Stimulated activated CD8-positive, alpha-beta memory T cell treated with anti-CD3 and anti-CD28 coated beads, Interleukin-15, amount 100 ng/mL, for 48 hours (primary cell): ENCODE measurements around the gene ANKRD13A.
"Not testable (repeated sequence)": the region's sequence is repeated elsewhere in the genome, so short reads cannot be mapped to it uniquely, and the experiment has no call there.

ENCODE experiments used
- DNase-seq, 2 donors: peaks; one replicate each; pipeline ENCODE4 v3.0.0-alpha.2; 2020; ENCODE audit warnings: low read depth in 2 of 2

ANKRD13A gene

DNA sequence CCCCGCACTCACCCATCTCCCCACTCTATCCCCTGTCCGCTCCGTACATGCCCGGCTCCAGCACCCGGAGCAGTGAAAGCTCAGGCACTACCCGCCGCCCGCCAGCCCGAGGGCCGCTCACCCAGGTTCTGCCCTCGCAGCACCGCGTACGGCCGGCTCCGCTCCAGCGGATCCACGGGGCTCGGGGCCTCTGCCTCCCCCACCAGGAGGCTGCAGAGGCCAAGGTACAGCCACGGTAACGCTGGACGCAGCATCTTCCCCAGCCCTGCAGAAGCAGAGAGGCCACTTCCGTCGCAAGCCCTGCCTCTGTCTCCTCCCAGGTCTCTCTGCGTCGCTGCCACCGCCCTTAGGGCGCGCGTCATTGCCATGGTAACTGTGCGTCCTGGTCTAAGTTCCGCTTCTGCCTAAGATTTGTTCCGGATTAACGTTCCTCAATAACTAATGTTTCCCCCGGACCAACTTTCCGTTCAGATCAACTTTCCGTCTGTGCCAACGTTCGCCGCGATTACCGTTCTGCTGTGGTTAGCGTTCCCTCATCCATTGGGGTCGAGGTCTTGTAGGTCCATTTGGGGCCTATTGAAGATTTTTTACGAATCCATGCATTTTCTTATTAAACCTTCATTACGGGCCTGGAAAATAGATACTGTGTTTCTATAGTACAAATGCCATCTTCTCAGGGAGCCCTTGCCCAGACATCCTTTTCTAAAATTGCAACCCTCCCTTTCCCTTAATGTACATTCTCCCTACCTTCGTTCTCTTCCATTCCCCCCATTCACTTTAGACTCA, 49.2 kb downstream of the ANKRD13A start, which contains the start of gene C12orf76:
Gene C12orf76, minus strand, starts transcription at position 281 of the 786 bp plus-strand sequence. Its CDS starts 27 bp downstream, at position 254.
- peak; percentile 85 to 88 for DNase-seq

DNA sequence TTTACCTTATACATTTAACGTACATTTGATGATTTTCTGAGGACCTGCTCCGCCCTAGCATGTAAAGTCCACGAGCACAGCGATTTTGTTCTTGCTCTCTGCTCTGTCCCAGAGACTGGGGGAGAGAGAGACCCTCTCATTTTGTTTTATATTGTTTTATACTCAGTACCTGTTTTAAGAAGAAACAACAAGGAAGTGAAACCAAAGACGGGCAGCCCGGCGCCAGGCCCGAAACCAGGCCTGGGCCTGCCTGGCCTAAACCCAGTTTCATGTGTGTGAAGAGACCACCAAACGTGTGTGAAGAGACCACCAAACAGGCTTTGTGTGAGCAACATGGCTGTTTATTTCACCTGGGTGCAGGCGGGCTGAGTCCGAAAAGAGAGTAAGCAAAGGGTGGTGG, 49.8 kb downstream of the ANKRD13A start:
- DNase-seq: not testable (repeated sequence)

DNA sequence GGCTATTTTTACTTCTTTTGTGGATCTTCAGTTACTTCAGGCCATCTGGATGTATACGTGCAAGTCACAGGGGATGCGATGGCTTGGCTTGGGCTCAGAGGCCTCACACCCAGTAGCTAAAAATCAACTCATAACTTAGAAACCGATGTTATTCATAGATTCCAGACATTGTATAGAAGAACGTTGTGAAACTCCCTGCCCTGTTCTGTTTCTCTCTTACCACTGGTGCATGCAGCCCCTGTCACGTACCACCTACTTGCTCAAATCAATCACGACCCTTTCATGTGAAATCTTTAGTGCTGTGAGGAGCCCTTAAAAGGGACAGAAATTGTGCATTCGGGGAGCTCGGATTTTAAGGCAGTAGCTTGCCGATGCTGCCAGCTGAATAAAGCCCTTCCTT, 50.4 kb downstream of the ANKRD13A start:
- DNase-seq: not testable (repeated sequence)

DNA sequence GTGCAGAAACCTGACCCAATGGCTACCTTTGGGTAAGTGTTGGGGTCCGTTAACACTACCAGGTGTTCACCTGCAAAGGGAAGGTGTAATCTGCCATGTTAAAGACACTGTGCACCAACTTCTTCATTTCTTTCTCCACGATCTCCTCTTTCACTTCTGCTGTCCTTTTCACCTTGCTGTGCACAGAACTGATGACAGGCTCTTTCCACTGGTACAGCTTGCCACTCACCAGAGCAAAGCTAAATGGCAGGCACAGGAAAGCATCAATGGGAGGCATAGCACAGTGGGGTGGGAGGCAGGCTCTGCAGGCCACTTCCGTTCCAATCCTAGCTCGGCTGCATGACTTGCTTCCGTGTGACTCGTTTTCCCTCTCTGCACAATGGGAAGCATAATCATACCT, 51.7 kb downstream of the ANKRD13A start:
- no peak for DNase-seq

DNA sequence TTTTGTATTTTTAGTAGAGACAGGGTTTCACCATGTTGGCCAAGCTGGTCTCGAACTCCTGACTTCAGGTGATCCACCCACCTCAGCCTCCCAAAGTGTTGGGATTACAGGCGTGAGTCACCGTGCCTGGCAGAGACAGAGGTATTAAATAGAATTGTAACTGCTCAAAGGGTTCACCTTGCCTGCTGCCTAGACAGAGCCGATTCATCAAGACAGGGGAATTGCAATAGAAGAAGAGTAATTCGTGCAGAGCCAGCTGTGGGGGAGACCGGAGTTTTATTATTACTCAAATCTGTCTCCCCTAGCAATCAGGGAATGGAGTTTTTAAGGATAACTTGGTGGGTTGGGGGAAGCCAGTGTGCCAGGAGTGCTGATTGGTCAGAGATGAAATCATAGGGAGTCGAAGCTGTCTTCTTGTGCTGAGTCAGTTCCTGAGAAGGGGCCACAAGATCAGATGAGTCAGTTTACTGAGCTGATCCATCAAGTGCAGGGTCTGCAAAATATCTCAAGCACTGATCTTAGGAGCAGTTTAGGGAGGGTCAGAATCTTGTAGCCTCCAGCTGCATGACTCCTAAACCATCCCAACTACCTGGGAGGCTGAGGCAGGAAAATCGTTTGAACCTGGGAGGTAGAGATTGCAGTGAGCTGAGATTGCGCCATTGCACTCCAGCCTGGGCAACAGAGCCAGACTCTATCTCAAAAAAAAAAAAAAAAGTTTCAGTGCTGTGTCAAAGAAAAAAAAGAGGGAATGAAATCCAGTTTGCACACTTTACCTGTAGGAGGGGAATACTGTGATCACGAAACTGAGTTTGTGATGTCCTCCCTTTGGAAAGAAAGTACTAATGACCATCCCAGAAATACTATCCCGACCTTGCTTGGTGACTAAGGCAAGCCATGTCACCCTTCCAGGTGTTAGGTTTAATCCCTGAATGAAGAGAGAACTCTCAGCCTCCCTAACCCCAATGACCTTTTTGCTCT, 56.4 kb downstream of the ANKRD13A start:
- not testable (repeated sequence) for DNase-seq

DNA sequence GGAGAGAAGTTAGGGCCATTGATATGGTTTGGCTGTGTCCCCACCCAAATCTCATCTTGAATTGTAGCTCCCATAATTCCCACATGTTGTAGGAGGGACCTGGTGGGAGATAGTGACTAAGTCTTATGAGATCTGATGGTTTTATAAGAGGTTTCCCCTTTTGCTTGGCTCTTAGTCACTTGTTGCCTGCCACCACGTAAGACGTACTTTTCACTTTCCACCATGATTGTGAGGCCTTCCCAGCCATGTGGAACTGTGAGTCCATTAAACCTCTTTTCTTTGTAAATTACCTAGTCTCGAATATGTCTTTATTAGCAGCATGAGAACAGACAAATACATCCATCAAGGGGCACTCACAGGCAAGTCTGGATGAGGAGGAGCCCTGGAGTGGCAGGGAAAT, 57.4 kb downstream of the ANKRD13A start:
- not testable (repeated sequence) for DNase-seq

DNA sequence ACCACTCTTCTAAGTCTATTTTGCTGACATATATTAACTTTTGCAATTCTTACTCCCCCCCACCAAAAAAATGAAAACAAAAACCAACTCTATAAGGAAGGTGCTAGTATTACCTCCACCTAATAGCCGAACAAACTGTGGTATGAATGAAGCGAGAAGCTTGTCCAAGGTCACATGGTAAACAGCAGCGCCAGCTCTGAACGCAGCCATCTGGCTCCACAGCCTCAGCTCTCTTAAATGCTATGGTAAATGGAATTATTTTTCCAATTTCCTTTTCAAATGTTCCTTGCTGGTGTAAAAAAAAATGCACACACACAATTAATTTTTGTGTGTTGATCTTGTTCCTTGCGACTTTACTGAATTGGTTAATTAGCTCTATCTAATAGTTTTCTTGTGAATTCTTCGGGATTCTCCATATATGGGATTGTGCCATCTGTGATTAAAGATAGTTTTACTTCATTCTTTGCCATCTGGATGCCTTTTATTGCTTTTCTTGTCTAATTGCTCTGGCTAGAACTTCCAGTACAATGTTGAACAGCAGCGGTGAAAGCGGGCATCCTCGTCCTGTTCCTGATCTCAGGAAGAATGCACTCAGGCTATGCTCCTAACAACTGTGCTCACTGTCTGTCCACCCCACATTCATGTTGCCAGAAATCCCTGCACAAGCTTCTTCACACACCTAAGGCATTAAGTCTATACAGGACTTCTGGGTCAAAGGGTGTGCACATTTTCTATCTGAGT, 59.8 kb downstream of the ANKRD13A start:
- DNase-seq: no peak

DNA sequence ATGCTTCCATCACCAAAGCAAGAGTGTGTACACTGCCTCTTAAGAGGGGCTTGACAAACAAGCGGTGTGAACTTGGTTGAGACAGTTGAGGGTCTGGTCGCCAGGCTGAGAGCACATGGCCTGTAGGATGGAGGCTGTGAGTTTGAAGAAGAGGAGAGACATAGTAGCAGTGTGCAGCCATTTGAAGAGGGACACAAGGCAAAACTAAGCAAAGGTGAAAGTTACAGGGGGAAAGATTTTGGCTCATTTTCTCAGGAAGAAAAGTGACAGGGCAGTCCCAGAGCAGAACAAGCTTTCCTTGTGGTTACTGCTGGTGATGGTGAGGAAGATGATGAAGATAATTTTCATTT, 60.4 kb downstream of the ANKRD13A start:
- no peak for DNase-seq

DNA sequence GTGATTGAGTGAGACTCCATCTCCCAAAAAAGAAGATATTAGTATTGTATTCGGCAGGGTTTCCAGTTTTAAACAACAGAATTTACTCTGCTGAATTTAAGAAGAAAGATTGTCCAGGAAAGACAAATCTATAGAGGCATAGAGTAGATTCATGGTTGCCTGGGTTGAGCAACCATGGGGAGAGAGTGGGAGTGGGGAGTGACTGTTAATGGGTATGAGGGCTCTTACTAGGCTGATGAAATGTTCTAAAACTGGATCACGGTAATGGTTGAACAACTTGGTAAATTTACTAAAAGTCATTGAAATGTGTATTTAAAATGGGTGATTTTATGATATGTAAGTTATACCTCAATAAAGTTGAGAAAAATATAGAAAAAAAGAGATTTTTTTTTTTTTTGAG, 63.0 kb downstream of the ANKRD13A start:
- no peak for DNase-seq

DNA sequence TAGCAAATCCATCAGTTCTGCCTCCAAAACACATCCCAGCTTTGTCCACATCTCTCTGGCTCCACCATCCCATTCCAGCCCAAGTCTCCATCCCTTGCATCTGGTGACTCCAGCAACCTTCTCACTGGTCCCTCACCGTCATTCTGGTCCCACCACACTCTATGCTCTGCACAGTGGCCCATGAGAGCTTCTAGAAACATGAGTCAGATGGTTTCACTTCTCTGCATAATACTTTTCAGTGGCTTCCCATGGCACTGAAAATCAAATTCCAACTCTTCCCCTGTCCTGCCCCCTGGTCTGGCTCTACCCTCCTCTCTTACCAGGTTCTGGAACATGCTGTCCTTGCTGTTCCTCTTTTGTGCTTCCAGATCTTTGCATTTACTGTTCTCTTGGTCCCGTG, 66.3 kb downstream of the ANKRD13A start:
- no peak for DNase-seq

DNA sequence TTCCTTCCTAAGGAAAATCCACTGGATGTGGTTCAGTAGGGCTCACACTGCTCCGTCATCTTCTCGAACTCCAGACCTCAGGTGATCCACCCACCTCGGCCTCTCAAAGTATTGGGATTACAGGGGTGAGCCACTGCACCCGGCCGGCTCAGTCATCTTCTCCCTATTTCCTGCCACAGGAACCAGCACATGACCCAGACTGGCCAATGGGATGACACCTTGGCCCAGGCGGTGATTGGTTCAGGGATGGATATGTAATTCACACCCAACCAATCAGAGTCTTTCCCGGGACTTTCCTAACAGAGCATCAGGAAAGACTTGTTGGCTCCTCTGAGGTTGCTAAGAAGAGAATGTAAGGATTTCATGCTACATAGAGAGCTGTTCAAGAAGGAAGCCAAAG, 68.3 kb downstream of the ANKRD13A start:
- no peak for DNase-seq

DNA sequence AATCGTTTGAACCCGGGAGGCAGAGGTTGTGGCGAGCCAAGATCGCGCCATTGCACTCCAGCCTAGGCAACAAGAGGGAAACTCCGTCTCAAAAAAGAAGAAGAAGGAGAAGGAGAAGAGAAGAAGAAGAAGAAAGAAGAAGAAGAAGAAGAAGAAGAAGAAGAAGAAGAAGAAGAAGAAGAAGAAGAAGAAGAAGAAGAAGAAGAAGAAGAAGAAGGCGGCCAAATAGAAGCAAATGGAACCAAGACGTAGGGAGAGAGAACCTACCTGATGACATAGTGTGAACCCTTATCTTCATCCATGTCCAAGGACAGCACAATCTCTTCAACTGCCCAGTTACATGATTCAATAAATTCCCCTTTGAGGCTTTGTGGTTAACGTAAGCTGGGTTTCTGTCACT, 68.9 kb downstream of the ANKRD13A start:
- DNase-seq: not testable (repeated sequence)

DNA sequence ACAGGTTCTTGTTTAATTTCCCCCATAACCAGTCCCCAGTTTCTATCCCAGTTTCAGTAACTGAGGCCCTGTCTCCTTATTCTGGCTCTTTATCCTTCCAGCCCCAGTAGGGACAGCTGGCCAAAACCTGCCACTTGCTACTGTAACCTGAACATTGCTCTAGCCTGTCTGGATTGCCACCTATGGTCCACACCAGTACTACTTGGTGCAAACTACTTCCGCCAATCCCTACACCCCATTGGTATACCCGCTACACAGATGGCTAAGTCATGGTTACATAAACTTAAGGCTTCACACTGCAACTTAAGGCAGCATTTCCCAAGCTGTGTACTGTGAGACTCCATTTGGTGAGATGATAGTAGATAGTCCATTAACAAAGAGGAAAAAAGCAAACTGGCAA, 69.4 kb downstream of the ANKRD13A start:
- no peak for DNase-seq

DNA sequence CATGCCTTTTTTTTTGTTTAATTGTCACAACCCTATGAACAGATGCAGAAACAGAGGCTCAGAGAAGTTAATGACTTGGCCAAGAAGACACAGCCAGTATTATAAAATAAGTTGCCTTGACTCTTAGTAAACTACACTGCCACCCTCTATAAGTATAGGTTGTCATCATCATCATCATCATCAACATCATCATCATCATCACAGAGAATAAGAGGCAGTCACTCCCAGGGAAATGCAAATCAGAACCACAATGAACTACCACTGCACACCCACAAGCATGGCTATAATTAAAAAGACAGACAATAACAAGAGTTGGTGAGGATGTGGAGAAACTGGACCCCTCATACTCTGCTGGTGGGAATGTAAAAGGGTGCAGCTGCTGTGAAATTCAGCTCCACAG, 72.3 kb downstream of the ANKRD13A start:
- DNase-seq: no peak

DNA sequence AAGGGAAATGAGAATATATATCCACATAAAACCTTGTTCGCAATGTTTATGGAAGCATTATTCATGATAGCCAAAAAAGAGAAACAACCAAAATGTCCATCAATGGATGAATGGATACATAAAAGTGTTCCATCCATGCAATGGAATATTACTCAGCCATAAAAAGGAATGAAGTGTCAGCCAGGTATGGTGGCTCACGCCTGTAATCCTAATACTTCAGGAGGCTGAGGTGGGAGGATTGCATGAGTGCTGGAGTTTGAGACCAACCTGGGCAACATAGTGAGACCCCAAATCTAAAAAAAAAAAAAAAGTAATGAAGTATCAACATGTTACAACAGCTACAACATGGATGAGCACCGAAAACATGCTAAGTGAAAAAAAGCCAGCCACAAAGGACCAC, 72.7 kb downstream of the ANKRD13A start:
- DNase-seq: no peak

DNA sequence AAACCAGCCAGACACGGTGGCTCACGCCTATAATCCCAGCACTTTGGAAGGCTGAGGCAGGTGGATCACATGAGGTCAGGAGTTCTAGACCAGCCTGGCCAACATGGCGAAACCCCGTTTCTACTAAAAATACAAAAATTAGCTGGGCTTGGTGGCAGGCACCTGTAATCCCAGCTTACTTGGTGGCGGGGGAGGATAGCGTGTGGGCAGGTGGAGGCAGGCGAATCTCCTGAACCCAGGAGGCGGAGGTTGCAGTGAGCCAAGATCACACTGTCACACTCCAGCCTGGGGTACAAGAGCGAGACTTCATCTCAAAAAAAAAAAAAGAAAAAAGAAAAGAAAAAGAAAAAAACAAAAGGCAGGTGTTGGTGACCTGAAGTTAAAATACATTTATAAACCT, 73.4 kb downstream of the ANKRD13A start:
- not testable (repeated sequence) for DNase-seq

DNA sequence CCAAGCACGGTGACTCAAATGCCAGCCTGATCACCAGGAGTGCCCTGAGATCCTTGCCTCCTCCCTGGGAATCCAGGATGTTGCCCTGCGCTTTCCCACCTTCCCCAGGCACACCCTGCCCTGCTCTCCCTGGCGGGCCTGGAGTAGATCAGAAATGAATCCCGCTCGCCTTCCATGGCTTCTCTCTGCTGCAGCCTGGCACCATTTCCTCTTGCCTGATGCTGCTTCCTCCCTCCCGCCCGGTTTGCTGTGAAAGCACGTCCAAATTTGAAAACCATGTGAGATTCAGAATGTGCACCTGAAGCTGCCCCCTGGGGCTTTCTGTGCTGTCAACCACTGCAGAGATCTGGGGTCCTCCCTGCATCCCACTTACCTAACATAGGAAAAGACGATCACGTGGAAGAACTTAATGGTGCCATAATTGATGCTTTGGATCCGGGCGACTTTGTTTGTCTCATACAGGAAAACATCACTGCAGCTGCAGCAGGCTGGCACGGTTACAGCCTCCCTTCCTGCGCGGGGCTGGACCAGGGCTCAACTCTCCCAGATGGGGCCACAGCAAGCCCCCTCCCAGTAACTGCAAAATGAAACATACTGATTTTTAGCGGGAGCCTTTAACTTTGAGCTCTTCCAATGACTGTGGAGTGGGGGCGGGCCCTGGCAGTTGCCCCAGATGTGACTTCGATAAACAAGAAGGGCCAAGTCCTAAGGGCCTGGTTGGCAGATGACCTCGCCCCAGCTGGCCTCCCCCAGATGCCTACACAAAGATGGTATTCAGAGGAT, 74.0 kb downstream of the ANKRD13A start:
- DNase-seq: no peak

DNA sequence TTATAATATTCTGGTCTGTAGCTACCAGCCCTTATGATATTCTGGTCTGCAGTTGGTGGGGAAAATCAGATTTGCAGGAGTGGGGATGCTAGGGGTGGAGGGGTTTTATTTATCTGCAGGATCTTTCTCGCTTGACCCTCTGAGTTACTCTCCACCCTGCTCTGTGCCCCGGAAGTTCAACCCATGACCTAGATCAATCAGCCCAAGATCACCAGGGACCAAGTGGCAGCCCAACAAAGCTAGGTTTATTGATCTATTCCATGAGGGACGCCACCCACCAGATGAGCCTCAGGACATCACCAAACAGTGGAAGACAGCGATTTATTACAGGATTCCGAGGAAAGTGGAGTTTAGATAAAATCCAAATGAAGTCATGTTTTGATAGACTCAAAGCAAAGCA, 74.9 kb downstream of the ANKRD13A start:
- no peak for DNase-seq

DNA sequence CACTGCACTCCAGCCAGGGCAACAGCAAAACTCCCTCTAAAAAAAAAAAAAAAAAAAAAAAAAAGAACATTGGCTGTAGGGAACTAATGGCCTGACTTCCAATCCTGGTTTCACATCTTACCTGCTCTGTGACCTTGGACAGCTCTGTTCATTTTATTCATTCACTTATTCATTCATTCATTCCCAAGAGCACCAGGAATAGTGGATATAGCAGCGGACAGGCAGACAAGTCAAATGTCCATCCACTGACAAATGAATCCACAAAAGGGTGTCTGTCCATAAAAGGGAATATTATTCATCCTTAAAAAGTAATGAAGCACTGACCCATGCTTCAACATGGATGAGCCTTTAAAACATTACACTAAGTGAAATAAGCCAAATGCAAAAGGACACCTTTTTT, 76.7 kb downstream of the ANKRD13A start:
- no peak for DNase-seq

DNA sequence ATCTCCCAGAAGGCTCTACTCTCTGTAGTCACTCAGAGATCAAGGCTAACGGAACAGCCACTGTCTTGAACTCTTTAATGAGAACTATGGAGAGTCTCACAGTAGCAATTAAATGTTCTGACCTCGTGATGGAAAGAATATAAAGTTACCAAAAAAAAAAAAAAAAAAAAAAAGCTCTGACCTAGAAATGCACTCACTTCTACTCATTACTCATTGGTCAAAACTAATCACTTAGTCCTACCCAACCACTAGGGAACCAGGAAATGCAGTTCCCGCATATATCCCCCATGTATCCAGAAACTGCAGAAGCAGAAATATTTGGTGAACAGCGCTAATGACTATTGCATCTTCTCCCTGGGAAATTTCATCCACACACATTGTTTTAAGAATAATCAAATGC, 78.6 kb downstream of the ANKRD13A start:
- DNase-seq: no peak
